ENCODE results near the gene NDUFS3. TPM values are rescaled to one million over a fixed set of nuclear protein-coding genes. Genes with fewer than 3 reads are reported as not detected.

NDUFS3 gene
- total RNA-seq, 1 donor from 2014 or later = 85.6 TPM

- TF ChIP-seq CTCF (conservative IDR thresholded peaks at IDR 0.05; ENCODE audit: low read depth, low read length) = no peak
- no peak overlapping the region for H3K4me3 ChIP-seq (ENCODE audit: low read depth, low read length)
- DNase-seq (ENCODE audit: low read depth) = no peak
These were observed 21.0 kb downstream of the NDUFS3 start for GRCh38 chr11:47599902-47600301.

GRCh38 chr11:47603295-47603694, 24.4 kb downstream of the NDUFS3 start:
- no peak overlapping the region for H3K4me3 ChIP-seq (ENCODE audit: low read depth, low read length)
- DNase-seq (ENCODE audit: low read depth) = no peak
- TF ChIP-seq CTCF (conservative IDR thresholded peaks at IDR 0.05; ENCODE audit: low read depth, low read length) = no peak

DNA sequence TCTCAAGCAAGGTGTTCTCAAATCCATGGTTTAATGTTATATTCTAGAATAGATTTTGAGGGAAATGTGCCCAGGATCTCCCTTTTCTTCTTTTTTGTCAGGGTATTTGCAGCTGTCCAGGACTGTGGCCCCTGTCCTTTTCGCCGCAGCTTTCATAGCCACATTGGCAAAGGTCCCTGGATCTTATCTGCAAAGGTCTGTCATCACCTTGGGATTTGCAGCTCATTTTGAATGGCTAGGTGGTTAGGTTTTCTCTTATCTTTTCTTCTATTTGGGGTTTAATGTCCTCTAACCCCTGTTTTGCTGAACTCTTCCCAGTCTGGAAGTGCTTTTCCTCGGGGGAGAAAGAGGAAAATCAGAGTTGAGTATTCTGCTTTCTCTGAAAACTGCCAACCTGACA, 27.0 kb downstream of the NDUFS3 start:
- TF ChIP-seq CTCF (conservative IDR thresholded peaks at IDR 0.05; ENCODE audit: low read depth, low read length) = no peak

GRCh38 chr11:47606731-47607130, 27.9 kb downstream of the NDUFS3 start:
- no peak for TF ChIP-seq CTCF (conservative IDR thresholded peaks at IDR 0.05; ENCODE audit: low read depth, low read length)
- DNase-seq (ENCODE audit: low read depth) = no peak
- H3K4me3 ChIP-seq (ENCODE audit: low read depth, low read length) = no peak overlapping the region

More for the DNA sequence above, 27.0 kb downstream of the NDUFS3 start:
- no peak overlapping the region for H3K4me3 ChIP-seq (ENCODE audit: low read depth, low read length)
- no peak for DNase-seq (ENCODE audit: low read depth)

- no peak for DNase-seq (ENCODE audit: low read depth)
These were observed 28.5 kb downstream of the NDUFS3 start for GRCh38 chr11:47607380-47607779.

GRCh38 chr11:47609675-47610074, 30.8 kb downstream of the NDUFS3 start:
- TF ChIP-seq CTCF (conservative IDR thresholded peaks at IDR 0.05; ENCODE audit: low read depth, low read length) = no peak
- no peak overlapping the region for H3K4me3 ChIP-seq (ENCODE audit: low read depth, low read length)
- DNase-seq (ENCODE audit: low read depth) = no peak

More at GRCh38 chr11:47607380-47607779, 28.5 kb downstream of the NDUFS3 start:
- no peak for TF ChIP-seq CTCF (conservative IDR thresholded peaks at IDR 0.05; ENCODE audit: low read depth, low read length)
- no peak overlapping the region for H3K4me3 ChIP-seq (ENCODE audit: low read depth, low read length)

DNA sequence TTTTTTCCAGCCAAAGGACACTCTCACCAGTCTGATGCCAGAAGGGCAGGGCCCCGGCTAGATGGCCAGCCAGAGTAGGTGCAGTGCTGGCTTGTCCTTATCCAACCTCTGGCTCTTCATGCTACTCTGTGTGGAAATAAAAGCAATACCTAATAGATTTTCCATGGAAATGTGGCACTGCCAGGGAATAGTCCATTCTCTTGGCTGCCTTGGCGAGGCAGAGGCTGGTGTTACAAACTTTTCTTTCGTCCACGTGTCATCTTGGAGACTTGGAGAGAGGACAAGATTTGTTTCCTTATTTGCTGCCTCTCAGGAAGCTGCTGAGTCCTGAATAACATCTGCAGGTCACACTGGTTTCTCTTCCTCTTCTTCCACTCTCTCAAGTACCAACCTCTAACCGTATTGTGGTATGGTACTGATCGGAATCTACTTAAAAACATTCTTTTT, 32.5 kb downstream of the NDUFS3 start:
- no peak overlapping the region for H3K4me3 ChIP-seq (ENCODE audit: low read depth, low read length)
- TF ChIP-seq CTCF (conservative IDR thresholded peaks at IDR 0.05; ENCODE audit: low read depth, low read length) = no peak
- DNase-seq (ENCODE audit: low read depth) = no peak
